Midbrain (tissue), 1 donor: Measurements from ENCODE around the gene IL1A.

Experiments
- DNase-seq: peaks from one replicate; lab custom pipeline; 2025; lab: John Stamatoyannopoulos, UW

IL1A gene

DNA sequence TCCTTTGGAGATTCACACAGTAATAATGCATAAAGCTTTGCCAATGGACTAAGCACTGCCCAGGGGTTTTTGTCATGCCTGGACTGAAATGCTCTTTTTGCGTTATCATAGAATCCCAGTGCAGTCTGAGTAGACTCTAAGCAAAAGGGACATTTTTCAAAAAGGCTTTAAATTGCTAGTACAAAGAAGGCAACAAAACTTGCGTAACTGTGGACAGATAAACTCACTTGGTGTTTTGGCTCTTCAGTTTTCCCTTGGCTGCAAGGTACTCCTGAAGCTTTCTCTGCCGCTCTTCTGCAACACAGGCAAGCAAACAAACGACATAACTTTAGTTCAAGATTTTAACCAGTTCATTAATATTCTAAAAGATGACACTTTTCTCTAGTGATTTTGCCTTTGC is 22.0 kb downstream of the IL1A start:
- DNase-seq: no peak

- no peak for DNase-seq
These were observed 24.1 kb downstream of the IL1A start for GRCh38 chr2:112760149-112760548.

DNA sequence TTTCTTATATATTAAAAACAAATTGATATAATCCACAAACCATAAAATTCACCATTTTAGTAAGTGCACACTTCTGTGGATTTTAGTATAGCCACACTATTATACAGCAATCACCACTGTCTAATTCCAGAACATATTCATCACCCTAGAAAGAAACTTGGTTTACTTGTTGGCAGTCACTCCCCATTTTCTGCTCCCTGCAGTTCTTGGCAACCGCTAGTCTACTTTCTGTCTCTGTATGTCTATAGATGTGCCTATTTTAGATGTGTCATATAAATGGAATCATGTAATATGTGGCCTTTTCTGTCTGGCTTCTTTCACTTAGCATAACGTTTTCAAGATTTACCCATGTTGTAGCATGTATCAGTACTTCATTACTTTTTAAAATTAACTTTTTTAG is 25.6 kb downstream of the IL1A start:
- DNase-seq: no peak

DNA sequence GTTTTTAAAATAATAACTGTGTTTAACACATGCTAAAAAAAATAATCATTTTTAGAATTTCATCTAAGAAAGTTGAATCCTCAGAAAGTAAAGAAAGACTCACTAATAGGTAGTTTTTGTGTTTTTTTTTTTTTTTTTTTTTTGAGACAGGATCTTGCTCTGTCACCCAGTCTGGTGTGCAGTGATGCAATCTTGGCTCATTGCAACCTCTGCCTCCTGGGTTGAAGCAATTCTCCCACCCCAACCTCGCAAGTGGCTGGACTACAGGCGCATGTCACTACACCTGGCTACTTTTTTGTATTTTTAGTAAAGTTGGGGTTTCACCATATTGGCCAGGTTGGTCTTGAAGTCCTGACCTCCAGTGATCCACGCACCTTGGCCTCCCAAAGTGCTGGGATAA is 27.0 kb downstream of the IL1A start:
- DNase-seq: no peak

DNA sequence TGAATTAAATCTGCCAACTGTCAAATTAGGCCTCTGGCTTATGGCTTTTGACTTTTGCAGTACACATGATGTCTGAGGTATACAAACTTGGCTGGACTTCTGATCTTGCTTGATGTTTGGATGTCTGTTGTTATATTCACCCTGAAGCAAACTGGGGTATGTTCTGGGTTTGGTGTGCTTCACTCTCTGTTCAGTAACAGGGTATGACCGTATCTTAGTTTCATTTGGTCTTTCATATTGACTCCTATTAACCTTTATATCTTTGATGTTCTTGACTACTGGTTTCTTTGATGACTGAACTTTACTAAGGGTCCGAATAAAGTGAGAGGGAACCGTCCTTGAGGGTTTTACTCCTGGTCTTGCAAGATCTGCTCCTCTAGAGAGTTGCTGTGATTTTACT is 28.1 kb downstream of the IL1A start:
- DNase-seq: no peak

DNA sequence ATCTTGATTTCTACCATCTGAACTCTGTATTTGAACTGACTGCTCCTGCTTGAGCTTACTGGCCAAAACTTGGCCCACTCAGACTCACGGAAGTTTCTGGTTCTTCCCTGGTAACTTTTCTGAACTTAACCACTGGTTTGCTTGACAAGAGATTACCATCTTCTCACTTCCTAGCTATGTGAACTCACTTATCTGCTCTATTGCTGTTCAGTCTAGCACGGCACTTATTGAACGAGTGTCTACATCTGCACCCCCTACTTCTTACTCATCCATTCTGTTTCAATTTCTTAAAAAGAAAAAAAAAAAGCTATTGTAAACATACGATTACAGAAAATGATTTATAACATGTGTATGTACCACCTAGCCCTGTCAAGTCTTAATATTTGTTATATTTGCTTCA is 28.8 kb downstream of the IL1A start:
- DNase-seq: no peak

DNA sequence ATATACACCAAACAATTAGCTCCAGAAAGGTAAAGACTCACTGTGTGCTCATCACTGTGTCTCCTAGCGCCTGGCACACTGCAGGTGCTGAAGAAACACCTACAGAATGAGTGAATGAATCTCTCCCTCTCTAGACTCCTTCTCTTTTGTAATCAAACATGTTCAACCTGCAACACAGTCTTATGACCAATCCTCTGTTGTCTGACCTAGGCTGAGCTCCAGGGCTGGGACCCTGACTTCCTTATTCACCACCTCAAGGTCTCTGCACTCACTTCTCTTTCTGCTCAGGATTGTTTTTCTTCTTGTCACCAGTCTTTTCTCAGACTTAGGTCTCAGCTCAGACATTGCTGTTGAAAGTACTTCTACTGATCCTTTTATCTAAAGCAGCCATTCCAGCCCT is 29.7 kb downstream of the IL1A start:
- no peak for DNase-seq

- no peak for DNase-seq
These were observed 31.6 kb downstream of the IL1A start for GRCh38 chr2:112752667-112753066.

DNA sequence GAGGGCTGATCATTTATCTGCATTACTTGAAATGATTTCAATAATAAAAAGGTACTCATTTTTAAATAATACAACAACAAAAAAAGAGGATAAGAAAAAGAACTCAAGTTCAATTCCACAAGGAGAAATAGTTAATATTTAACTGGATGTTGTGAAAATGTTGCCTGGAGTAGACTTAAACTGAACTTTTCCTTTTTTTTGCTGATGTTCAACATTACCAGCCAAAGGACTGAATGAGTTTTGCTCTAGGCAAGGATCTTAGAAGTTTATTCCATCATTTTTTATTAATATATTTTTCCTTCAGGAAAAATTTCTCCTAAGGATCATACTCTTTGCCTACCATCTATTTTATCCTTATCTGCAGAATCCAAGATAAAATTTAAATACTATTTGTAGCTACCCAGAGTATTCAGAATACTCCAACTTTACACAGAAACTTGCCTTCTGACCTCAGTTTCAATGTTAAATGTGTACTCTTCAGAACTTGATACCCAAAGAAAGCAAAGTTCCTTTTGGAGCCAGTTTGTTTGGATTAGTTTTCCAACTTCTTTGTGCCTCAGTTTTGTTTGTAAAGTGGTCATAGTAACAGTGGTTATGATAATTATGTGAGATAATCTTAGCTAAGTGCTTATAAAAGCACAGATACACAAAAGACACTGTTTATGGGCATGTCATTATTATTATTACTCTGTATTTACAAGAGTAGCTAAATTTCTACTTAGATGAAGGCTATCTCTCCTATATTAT is 32.7 kb downstream of the IL1A start:
- no peak for DNase-seq

DNA sequence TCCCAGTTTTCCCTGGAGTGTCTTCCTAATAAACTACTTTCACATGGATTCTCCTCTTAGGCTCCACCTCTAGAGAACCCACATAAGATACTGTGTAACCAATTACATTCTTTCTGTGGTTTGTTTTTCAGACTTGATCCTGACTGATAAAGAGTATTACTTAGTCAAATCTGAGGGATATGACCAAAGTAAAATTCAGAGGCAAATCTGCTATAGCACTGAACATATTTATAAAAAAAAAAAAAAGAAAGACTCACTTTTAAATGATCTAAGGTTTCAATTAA is 33.8 kb downstream of the IL1A start:
- no peak for DNase-seq

DNA sequence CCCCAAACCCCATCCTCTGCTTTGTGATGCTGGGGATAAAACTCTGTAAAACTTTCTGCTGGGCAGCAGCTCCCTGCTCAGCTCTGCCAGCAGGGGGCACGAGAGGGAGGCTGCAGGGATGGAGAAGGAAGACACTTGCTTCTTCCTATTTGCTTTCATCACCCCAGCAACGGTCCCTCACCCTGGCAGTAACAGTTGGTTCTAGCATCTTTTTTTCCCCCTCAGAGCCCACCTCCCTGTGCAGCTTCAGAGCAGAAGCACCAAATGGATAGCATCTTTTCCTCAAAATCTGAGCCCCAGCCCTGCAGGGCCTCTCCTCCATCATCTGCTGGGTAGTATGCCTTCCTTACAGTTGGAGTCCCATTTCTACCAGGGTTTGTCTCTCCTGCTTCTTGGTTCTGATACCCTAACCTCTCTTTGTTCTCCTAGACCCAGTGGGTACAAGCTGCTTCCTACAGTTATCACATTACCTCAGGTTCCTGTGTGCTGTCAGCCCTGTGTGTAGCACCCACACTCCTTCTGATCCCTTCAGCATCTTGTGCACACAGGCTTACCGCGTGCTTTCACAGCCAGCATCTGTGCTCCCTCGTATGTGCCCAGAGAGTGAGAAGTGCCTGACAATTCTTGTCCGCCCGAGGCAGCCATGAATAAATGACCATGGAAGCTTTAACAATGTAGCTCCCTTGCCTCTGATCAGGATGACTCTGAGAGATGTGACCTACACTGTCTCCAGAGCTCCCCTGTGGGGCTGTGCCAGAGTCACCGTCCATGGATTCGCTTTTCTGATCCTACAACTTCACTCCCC is 34.3 kb downstream of the IL1A start:
- DNase-seq: peak; percentile 76

DNA sequence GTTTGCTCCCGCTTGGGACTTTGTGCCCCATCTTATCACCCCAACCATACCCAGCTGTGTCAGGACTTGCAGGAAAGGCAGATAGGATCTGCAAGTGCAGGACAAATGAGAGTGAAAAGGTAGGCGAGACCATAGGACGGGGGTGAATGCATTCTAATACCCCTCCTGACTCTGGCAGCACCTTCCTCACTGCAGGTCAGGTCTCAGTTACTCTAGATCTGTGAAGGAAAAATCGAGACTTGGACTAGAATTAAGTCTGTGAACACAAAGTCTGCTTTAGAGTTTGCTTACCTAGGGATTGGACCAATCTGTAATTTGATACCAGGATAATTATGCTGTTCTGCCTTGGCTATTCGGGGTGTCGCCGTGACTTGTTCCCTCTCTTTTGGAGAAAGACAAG is 43.8 kb downstream of the IL1A start:
- no peak for DNase-seq

GRCh38 chr2:112737542-112738232 is 46.6 kb downstream of the IL1A start:
- no peak for DNase-seq

GRCh38 chr2:112733871-112734270 is 50.4 kb downstream of the IL1A start:
- DNase-seq: no peak

GRCh38 chr2:112733456-112733855 is 50.8 kb downstream of the IL1A start:
- no peak for DNase-seq

DNA sequence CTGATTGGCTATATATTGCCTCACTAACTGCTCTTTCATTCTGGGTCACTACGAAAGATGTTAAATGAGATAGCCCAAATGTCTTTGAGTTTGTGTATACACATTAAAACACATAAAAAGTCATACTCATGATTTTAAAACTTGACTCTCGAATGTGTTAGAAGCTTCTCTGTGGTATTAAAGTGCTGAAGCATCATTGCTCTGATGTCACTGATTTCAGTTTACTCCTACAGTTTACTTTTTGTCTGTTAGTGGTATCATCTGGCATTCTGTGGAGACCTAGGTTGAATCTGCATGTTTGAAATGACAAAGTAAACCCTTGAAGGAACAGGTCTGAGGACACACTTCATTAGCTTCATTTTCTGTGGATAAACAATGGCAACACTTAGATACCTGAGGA is 52.8 kb downstream of the IL1A start:
- DNase-seq: no peak

- DNase-seq: no peak
These were observed 53.5 kb downstream of the IL1A start for GRCh38 chr2:112730791-112731190.

DNA sequence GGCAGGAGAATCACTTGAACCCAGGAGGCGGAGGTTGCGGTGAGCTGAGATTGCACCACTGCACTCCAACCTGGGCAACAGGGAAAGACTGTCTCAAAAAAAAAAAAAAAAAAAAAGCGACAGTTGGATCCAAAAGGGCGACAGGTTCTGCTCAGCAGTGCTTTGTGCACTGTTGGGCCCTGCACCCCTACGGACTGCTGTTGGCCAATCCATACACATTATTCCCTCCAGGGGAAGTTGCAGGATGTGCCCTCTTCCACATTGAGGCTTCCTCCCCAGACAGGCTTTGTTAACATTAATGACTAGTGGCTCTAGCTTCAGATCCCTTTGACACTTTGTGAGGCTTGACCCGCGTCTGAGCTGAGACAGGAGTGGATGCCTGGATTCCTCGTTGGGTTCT is 54.1 kb downstream of the IL1A start:
- no peak for DNase-seq

GRCh38 chr2:112728378-112729175 is 55.7 kb downstream of the IL1A start:
- DNase-seq: no peak

- no peak for DNase-seq
These were observed 56.3 kb downstream of the IL1A start for GRCh38 chr2:112728029-112728362.

GRCh38 chr2:112727276-112728028 is 56.8 kb downstream of the IL1A start:
- DNase-seq: no peak
